GM06990 (cell line): Measurements from ENCODE around the gene FBXL13.
"Not testable (repeated sequence)": the region's sequence is repeated elsewhere in the genome, so short reads cannot be mapped to it uniquely, and the experiment has no call there.

Source experiments
- DNase-seq: peaks from one replicate; pipeline ENCODE4 v3.0.0-alpha.2; 2011; ENCODE audit not compliant: insufficient read length; ENCODE audit errors: extremely low read depth
- H3K27me3 ChIP-seq: replicated peaks from 2 replicates; pipeline ENCODE4 v1.6.0; 2011; ENCODE audit warnings: low read length; ENCODE audit not compliant: control insufficient read depth, insufficient read depth
- H3K36me3 ChIP-seq: 2 replicates; pipeline ENCODE4 v1.5.1; 2011; ENCODE audit warnings: low read length; ENCODE audit not compliant: control insufficient read depth, insufficient read depth
- H3K4me3 ChIP-seq: replicated peaks from 2 replicates; pipeline ENCODE4 v1.5.1; 2011; ENCODE audit warnings: low read depth, mild to moderate bottlenecking, control low read depth, low read length
- CTCF ChIP-seq: IDR thresholded peaks from 2 replicates; pipeline ENCODE4 v1.5.1; 2011; ENCODE audit warnings: low read length, control low read depth, mild to moderate bottlenecking, inconsistent platforms; ENCODE audit not compliant: insufficient read depth, poor library complexity, severe bottlenecking

Gene FBXL13

GRCh38 chr7:102912742-102913141 is 161.9 kb downstream of the FBXL13 start, which contains the start of gene LRRC17:
LRRC17 (plus strand) TSS chr7:102913000; CDS start chr7:102933914, 20,914 bp downstream.
- DNase-seq = no peak
- no peak within 1 kb of the TSS for H3K4me3 ChIP-seq
- no peaks in the 10 kb centered on the region for H3K27me3 ChIP-seq
- no peaks in the 10 kb centered on the region for H3K36me3 ChIP-seq
- no peak for TF ChIP-seq CTCF

DNA sequence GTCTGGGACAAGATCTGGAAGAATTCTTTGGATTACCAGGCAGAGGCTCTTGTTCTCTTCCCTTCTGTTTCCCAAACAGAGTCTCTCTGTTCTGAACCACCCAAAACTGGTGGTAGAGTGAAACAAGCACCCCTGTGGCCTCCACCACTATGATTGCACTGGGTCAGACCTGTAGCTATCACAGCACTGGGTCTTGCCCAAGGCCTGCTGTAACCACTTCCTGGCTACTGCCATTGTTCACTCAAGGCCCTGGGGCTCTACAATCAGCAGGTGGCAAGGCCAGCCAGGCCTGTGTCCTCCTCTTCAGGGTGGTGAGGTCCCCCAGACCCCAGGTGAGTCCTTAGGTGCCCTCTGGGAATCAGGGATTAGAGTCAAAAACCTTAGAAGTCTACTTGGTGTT is 165.9 kb downstream of the FBXL13 start:
- Histone ChIP-seq H3K4me3 (no peak overlapping the region), H3K36me3 (no peaks in the 10 kb centered on the region), H3K27me3 (no peaks in the 10 kb centered on the region)
- no peak for TF ChIP-seq CTCF
- no peak for DNase-seq

DNA sequence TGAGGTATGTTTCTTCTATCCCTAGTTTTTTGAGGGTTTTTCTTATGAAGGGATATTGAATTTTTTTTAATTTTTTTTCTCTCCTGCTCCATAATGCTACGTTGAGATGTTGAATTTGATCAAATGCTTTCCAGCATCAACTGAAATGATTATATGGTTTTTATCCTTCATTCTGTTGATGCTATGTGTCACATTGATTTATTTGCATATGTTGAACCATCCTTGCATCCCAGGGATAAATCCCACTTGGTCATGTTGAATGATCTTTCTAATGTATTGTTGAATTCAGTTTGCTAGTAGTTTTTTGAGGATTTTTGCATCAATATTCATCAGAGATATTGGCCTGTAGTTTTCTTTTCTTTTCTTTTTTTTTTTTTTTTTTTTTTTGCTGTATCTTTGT is 171.0 kb downstream of the FBXL13 start:
- not testable (repeated sequence) for DNase-seq, H3K27me3 ChIP-seq, H3K36me3 ChIP-seq, H3K4me3 ChIP-seq

DNA sequence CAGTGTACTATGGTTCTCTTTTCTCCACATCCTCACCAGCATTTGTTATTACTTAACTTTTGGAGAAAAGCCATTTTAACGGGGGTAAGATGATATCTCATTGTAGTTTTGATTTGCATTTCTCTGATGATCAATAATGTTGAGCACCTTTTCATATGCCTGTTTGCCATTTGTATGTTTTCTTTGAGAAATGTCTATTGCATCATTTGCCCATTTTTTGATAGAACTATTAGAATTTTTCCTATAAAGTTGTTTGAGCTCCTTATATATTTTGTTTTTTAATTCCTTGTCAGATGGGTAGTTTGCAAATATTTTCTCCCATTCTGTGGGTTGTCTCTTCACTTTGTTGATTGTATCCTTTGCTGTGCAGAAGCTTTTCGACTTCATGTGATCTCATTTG is 172.5 kb downstream of the FBXL13 start:
- not testable (repeated sequence) for H3K27me3 ChIP-seq, H3K4me3 ChIP-seq, DNase-seq, H3K36me3 ChIP-seq

DNA sequence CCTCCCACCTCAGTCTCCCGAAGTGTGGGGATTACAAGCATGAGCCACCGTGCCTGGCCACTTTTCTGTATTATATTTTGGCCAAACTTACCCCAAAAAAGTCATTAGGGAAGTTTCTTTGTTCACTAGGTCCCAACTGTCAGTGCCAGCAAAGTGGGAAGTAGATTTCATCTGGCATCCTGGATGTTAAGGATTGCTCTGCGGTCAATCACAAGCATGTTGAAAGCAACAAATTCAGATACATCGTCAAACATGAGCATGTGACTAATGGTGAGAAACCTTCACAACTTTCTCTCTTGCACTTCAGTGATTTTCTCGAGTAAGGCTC is 176.1 kb downstream of the FBXL13 start:
- Histone ChIP-seq H3K27me3 (no peaks in the 10 kb centered on the region; the same call in 1 of the 2 replicates), H3K4me3 (no peak overlapping the region), H3K36me3 (no peaks in the 10 kb centered on the region)
- no peak for DNase-seq
- no peak for TF ChIP-seq CTCF

DNA sequence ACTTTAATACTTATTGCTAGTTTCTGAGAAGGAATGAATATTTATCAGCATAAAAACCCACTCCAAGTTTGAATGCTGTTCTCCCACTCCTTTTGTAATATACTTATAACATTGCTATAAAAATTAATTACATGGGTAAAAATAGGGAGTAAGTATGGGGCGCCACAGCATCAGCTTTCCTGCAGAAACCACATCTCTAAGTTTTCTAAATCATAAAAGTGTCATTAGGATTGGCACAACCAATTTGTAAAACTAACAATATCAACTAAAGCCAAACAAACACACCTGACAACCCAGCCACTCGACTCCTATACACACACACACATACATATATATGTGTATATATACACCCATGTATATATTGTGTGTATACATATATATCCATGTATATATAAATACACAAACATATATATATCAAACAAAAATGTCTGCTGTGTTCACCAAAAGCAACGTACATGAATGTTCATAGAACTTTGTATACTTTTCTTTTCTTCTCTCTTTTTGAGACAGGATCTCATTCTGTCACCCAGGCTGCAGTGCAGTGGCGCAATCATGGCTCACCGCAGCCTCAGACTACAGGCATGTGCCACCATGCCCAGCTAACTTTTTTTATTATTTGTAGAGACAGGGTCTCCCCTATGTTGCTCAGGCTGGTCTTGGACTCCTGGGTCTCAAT is 176.6 kb downstream of the FBXL13 start:
- DNase-seq = no peak
- TF ChIP-seq CTCF = no peak
- Histone ChIP-seq H3K36me3 (no peaks in the 10 kb centered on the region), H3K4me3 (no peak overlapping the region), H3K27me3 (no peaks in the 10 kb centered on the region; the same call in 1 of the 2 replicates)

DNA sequence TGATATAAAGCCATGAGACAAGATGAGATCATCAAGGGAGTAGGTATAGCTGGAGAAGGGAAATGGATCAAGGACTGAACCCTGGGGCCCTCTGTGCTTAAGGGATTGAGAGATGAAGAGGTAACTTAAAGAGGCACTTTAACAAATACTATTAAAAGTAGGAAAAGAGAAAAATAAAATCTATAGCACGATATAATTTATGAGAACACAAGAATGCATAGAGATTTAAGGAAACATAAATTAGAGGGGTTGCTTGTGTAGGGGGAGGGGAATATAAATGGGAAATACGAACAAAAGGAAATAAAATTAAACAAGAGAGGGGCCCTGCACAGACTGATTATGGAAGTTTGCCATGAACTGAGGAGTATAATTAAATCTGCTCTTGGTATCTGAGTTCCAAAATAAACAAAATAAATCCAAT is 177.4 kb downstream of the FBXL13 start:
- no peaks in the 10 kb centered on the region; the same call in 1 of the 2 replicates for H3K27me3 ChIP-seq
- H3K36me3 ChIP-seq = no peaks in the 10 kb centered on the region
- no peak overlapping the region for H3K4me3 ChIP-seq
- no peak for TF ChIP-seq CTCF
- DNase-seq = no peak
